Endothelial cell of umbilical vein (primary cell): Measurements from ENCODE around the gene CROCC. TPM values are rescaled to one million over a fixed set of nuclear protein-coding genes. Genes with fewer than 3 reads are reported as not detected.

Source experiments
- BruUV-seq: library from RNA; stranded (reverse); fragments of 400-500 nt; replicated peaks from 2 replicates; lab custom pipeline; 2021; lab: Mats Ljungman, UMichigan
- CTCF ChIA-PET: fragments of 300-600, 350-600 bp; sonication (Branson Sonifier 250); formaldehyde crosslinking; loops from one replicate; lab custom pipeline; 2021; ENCODE audit warnings: antibody characterized with exemption, inconsistent platforms; lab: Charles Lee
- POLR2A ChIA-PET: fragments of 300-600, 350-600 bp; sonication (Branson Sonifier 250); formaldehyde crosslinking; loops from one replicate; lab custom pipeline; 2021; ENCODE audit warnings: antibody characterized with exemption, inconsistent platforms; lab: Charles Lee
- DNase-seq: peaks from one replicate; pipeline ENCODE4 v3.0.0-alpha.2; 2011; ENCODE audit warnings: low read depth, low spot score
- FAIRE-seq: peaks from 2 replicates; lab custom pipeline; 2011; peaks lifted over from hg19 to GRCh38; lab: Jason Lieb, UNC
- H2AFZ ChIP-seq: 2 replicates; pipeline ENCODE4 v1.6.0; 2012; ENCODE audit warnings: low read depth, low read length, control low read depth, inconsistent platforms
- H3K27ac ChIP-seq: 2 replicates; pipeline ENCODE4 v1.5.1; 2011; ENCODE audit warnings: low read depth, mild to moderate bottlenecking, control low read depth, low read length, moderate library complexity; ENCODE audit not compliant: insufficient read depth
- H3K27me3 ChIP-seq, 2 experiments: 2 replicates each; pipeline versions ENCODE4 v1.6.0 to v1.6.1; 2011; ENCODE audit warnings: low read length in 2 of 2, mixed read lengths in 1 of 2; ENCODE audit not compliant: control insufficient read depth in 2 of 2, insufficient read depth in 2 of 2
- H3K36me3 ChIP-seq, 2 experiments: 2 replicates in 1 of 2; 3 replicates in 1 of 2; pipeline ENCODE4 v1.5.1; 2011; ENCODE audit warnings: low read length in 2 of 2, mild to moderate bottlenecking in 1 of 2, moderate library complexity in 1 of 2; ENCODE audit not compliant: control insufficient read depth in 2 of 2, insufficient read depth in 2 of 2; ENCODE audit errors: extremely low read depth in 1 of 2
- H3K4me1 ChIP-seq: 3 replicates; pipeline ENCODE4 v1.5.1; 2011; ENCODE audit warnings: mild to moderate bottlenecking, low read length; ENCODE audit not compliant: control insufficient read depth, insufficient read depth; ENCODE audit errors: extremely low read depth
- H3K4me2 ChIP-seq: 2 replicates; pipeline ENCODE4 v1.6.1; 2011; ENCODE audit warnings: low read length, control low read depth, mixed read lengths; ENCODE audit not compliant: insufficient read depth
- H3K4me3 ChIP-seq, 3 experiments: fragments of 200-600 bp in 1 of 3; sonication (generic), shearing (Covaris generic) in 1 of 3; replicated peaks in 1 of 3; 2 replicates each; pipeline ENCODE4 v1.5.1; 2011 to 2016; ENCODE audit warnings: control low read depth in 3 of 3, low read length in 3 of 3, mild to moderate bottlenecking in 2 of 3, inconsistent platforms in 1 of 3, low read depth in 1 of 3, moderate library complexity in 1 of 3; ENCODE audit not compliant: insufficient read depth in 1 of 3
- H3K79me2 ChIP-seq: 2 replicates; pipeline ENCODE4 v1.6.0; 2012; ENCODE audit warnings: low read length, inconsistent platforms; ENCODE audit not compliant: control insufficient read depth, insufficient read depth
- H3K9ac ChIP-seq: replicated peaks from 2 replicates; pipeline ENCODE3; 2011; ENCODE audit warnings: low read length, control low read depth; ENCODE audit not compliant: insufficient read depth; ENCODE audit errors: extremely low read depth
- H3K9me1 ChIP-seq: replicated peaks from 3 replicates; pipeline ENCODE4 v1.6.0; 2011; ENCODE audit warnings: mild to moderate bottlenecking, low read length; ENCODE audit not compliant: control insufficient read depth, insufficient read depth; ENCODE audit errors: extremely low read depth
- H3K9me3 ChIP-seq: replicated peaks from 2 replicates; pipeline ENCODE4 v1.5.1; 2012; ENCODE audit warnings: low read length, inconsistent platforms; ENCODE audit not compliant: control insufficient read depth, insufficient read depth
- H4K20me1 ChIP-seq: replicated peaks from 2 replicates; pipeline ENCODE3; 2011; ENCODE audit warnings: mild to moderate bottlenecking, low read length; ENCODE audit not compliant: control insufficient read depth, insufficient read depth; ENCODE audit errors: extremely low read depth
- EZH2 ChIP-seq: IDR thresholded peaks from 2 replicates; pipeline ENCODE4 v1.6.1; 2012; ENCODE audit warnings: borderline replicate concordance, low read depth, mild to moderate bottlenecking, moderate library complexity, low read length, inconsistent platforms; ENCODE audit not compliant: severe bottlenecking
- FOS ChIP-seq: IDR thresholded peaks from 2 replicates; pipeline ENCODE4 v1.6.1; 2011; ENCODE audit warnings: mild to moderate bottlenecking, low read length, moderate library complexity, borderline replicate concordance; ENCODE audit not compliant: insufficient read depth
- GATA2 ChIP-seq: IDR thresholded peaks from 2 replicates; pipeline ENCODE4 v1.7.0; 2011; ENCODE audit warnings: low read depth, mild to moderate bottlenecking, moderate library complexity, mixed read lengths, low read length; ENCODE audit not compliant: insufficient read length, insufficient read depth
- JUN ChIP-seq: IDR thresholded peaks from 2 replicates; pipeline ENCODE4 v1.6.1; 2011; ENCODE audit warnings: borderline replicate concordance, low read depth; ENCODE audit not compliant: insufficient read length, insufficient read depth
- MYC ChIP-seq: IDR thresholded peaks from one replicate; pipeline ENCODE4 v1.6.1; 2011; ENCODE audit warnings: mild to moderate bottlenecking, low read depth, low read length
- POLR2A ChIP-seq: IDR thresholded peaks from 2 replicates; pipeline ENCODE4 v1.6.1; 2012; ENCODE audit warnings: low read depth, mild to moderate bottlenecking, control low read depth, low read length
- POLR2AphosphoS5 ChIP-seq: IDR thresholded peaks from 2 replicates; pipeline ENCODE4 v1.6.1; 2012; ENCODE audit warnings: low read depth, mild to moderate bottlenecking, control low read depth, low read length, moderate library complexity; ENCODE audit not compliant: insufficient read depth
- dilution Hi-C: fragments of 300-500 bp; cut with MboI; formaldehyde crosslinking; loops from one replicate; pipeline ENCODE4 v1.15.0; 2019; ENCODE audit warnings: low sequenced_read_pairs; ENCODE audit not compliant: extremely low pct_ligation_motif_present
- intact Hi-C: fragments of 100-400 bp; cut with micrococcal nuclease; formaldehyde crosslinking; loops from one replicate; pipeline ENCODE4 v1.10.0; 2022
- polyA plus RNA-seq, 4 experiments: library from polyadenylated mRNA; depleted of rRNA in 3 of 4; stranded (reverse) in 3 of 4; unstranded in 1 of 4; fragments of >200 nt; gene quantifications; 2 replicates each; pipeline versions ENCODE4 v1.2.1 to v1.2.3, GENCODE V29; 2011 to 2012; ENCODE audit warnings: missing spikeins in 1 of 4
- total RNA-seq: library from RNA; stranded (reverse); gene quantifications from 2 replicates; pipeline ENCODE4 v1.2.3, GENCODE V29; 2021
- TF ChIP-seq, protein P1 (sequence below): IDR thresholded peaks from 2 replicates; pipeline ENCODE4 v1.6.1; 2011; ENCODE audit not compliant: insufficient read depth, insufficient read length
- TF ChIP-seq, protein P2 (sequence below), 2 donors: IDR thresholded peaks; 1 replicate in 1 of 2; 2 replicates in 1 of 2; pipeline ENCODE4 v1.5.1; 2011; ENCODE audit warnings: low read length in 2 of 2, mild to moderate bottlenecking in 2 of 2, moderate library complexity in 2 of 2, control low read depth in 1 of 2, inconsistent platforms in 1 of 2, low read depth in 1 of 2; ENCODE audit not compliant: insufficient read depth in 1 of 2; ENCODE audit errors: extremely low read depth in 1 of 2

CROCC gene
- total and polyA plus RNA-seq, 2 donors (not counting 3 experiments of a cell fraction or from before 2014, with no cell fraction given) = 18.3 to 35.5 TPM

DNA sequence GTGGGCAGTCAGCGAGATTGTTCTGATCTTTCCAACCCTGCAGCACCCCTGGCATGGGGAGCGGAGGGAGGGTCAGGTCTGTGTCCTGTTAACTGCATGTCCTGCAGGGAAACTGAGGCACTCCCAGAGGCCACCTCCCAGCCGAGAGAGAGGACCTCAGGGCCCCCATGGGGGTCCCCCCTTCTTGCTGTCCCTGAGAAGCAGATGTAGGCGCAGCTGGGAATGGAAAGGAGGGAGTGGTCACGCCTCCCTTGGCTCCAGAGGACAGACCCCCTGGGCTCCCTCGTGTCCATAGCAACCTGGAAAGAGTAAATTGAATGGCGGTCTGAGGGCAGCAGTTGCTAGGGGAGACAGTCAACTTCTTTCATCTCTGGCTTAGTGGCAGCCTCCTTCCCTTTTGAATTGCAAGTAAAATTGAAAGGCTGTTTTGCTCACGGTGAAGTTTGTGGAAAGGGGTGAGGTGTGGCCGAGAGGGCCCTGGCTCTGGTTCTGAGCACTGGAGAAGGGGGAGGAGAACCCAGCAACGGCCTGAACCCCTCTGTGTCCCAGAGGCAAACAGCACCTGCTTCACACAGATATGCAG is 4.9 kb downstream of the CROCC start:
- H3K79me2 ChIP-seq = no peaks in the 10 kb centered on the region
- H3K4me3 ChIP-seq = no peak overlapping the region
- BruUV-seq = no TSS peak
- dilution Hi-C loops = no loop called here
- intact Hi-C loops = no loop called here
- H3K9ac ChIP-seq = no peak overlapping the region
- H3K36me3 ChIP-seq = no peaks in the 10 kb centered on the region
- no peak overlapping the region for H2AFZ ChIP-seq
- H4K20me1 ChIP-seq = no peaks in the 10 kb centered on the region
- no peaks in the 10 kb centered on the region for H3K9me1 ChIP-seq
- no peaks in the 10 kb centered on the region for H3K9me3 ChIP-seq
- no peak for TF ChIP-seq GATA2
- TF ChIP-seq MYC = no peak
- H3K4me2 ChIP-seq = no peak overlapping the region
- ChIA-PET CTCF (no interaction called here), POLR2A (no interaction called here)
- FAIRE-seq (no peak), DNase-seq (no peak)
- no peaks in the 10 kb centered on the region for H3K27me3 ChIP-seq
- H3K27ac ChIP-seq = no peak overlapping the region
- peaks cover 4% of the 10 kb centered on the region for H3K4me1 ChIP-seq

DNA sequence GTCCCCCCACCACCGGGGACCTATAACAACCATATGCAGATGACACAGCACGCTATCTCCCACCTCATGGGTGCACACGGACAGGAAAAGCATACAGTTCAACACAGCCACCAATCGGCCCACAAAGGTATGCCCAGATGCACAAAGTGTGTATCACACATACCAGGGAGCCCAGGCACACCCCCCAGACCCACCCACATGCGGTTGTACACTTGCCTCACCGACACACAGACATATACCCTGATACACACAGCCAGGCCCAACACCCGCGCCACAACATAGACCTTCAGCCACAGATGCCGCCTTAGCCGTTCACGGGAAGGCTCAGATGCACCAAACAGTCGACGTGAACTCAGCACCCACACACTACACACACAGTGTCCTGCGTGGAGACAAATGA is 5.5 kb downstream of the CROCC start:
- ChIA-PET POLR2A (no interaction called here), CTCF (no interaction called here)
- no peak overlapping the region for H3K4me3 ChIP-seq
- intact Hi-C loops = no loop called here
- no peaks in the 10 kb centered on the region for H3K9me3 ChIP-seq
- TF ChIP-seq, protein P1, sequence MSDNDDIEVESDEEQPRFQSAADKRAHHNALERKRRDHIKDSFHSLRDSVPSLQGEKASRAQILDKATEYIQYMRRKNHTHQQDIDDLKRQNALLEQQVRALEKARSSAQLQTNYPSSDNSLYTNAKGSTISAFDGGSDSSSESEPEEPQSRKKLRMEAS = no peak
- TF ChIP-seq, protein P2, sequence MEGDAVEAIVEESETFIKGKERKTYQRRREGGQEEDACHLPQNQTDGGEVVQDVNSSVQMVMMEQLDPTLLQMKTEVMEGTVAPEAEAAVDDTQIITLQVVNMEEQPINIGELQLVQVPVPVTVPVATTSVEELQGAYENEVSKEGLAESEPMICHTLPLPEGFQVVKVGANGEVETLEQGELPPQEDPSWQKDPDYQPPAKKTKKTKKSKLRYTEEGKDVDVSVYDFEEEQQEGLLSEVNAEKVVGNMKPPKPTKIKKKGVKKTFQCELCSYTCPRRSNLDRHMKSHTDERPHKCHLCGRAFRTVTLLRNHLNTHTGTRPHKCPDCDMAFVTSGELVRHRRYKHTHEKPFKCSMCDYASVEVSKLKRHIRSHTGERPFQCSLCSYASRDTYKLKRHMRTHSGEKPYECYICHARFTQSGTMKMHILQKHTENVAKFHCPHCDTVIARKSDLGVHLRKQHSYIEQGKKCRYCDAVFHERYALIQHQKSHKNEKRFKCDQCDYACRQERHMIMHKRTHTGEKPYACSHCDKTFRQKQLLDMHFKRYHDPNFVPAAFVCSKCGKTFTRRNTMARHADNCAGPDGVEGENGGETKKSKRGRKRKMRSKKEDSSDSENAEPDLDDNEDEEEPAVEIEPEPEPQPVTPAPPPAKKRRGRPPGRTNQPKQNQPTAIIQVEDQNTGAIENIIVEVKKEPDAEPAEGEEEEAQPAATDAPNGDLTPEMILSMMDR (IDR thresholded peaks at IDR 0.05; ENCODE audit: extremely low read depth in 1 of 2, insufficient read depth in 1 of 2, low read depth in 1 of 2, low read length in 2 of 2) = no peak
- TF ChIP-seq POLR2A (no peak), FOS (no peak), JUN (no peak), POLR2AphosphoS5 (no peak), MYC (no peak), EZH2 (no peak), GATA2 (no peak)
- no peaks in the 10 kb centered on the region for H3K79me2 ChIP-seq
- H3K9ac ChIP-seq = no peak overlapping the region
- BruUV-seq = no TSS peak
- no peak overlapping the region for H2AFZ ChIP-seq
- no peaks in the 10 kb centered on the region for H3K4me1 ChIP-seq
- no peak overlapping the region for H3K27ac ChIP-seq
- no peaks in the 10 kb centered on the region for H3K9me1 ChIP-seq
- H3K36me3 ChIP-seq = no peaks in the 10 kb centered on the region
- no peak overlapping the region for H3K4me2 ChIP-seq
- no peak for DNase-seq
- dilution Hi-C loops = no loop called here
- H3K27me3 ChIP-seq = no peaks in the 10 kb centered on the region
- no peaks in the 10 kb centered on the region for H4K20me1 ChIP-seq
- FAIRE-seq = no peak
